Smooth muscle cell (in vitro differentiated cells): ENCODE results near the gene HOXB3. TPM values are rescaled to one million over a fixed set of nuclear protein-coding genes. Genes with fewer than 3 reads are reported as not detected.

Source experiments
- DNase-seq: peaks from one replicate; lab custom pipeline; 2025; ENCODE audit not compliant: unreplicated experiment; lab: John Stamatoyannopoulos, UW
- H2AFZ ChIP-seq: fragments of 200-600 bp; sonication (generic); 2 replicates; pipeline ENCODE4 v1.6.0; 2016; ENCODE audit warnings: antibody characterized with exemption, low read depth, mild to moderate bottlenecking
- H3F3A ChIP-seq: fragments of 200-600 bp; sonication (generic); 2 replicates; pipeline ENCODE4 v1.6.0; 2017; ENCODE audit warnings: antibody characterized with exemption, low read depth
- H3K27ac ChIP-seq: fragments of 200-600 bp; sonication (generic); 2 replicates; pipeline ENCODE4 v1.5.1; 2016; ENCODE audit warnings: low read depth, mild to moderate bottlenecking
- H3K27me3 ChIP-seq: fragments of 200-600 bp; sonication (generic); 2 replicates; pipeline ENCODE4 v1.6.1; 2016; ENCODE audit warnings: low read depth, mild to moderate bottlenecking
- H3K36me3 ChIP-seq: fragments of 200-600 bp; sonication (generic); 2 replicates; pipeline ENCODE4 v1.5.1; 2016; ENCODE audit warnings: low read depth
- H3K4me1 ChIP-seq: fragments of 200-600 bp; sonication (generic); 2 replicates; pipeline ENCODE4 v1.5.1; 2016; ENCODE audit warnings: low read depth
- H3K4me2 ChIP-seq: fragments of 200-600 bp; sonication (generic); 2 replicates; pipeline ENCODE4 v1.6.0; 2016; ENCODE audit warnings: mild to moderate bottlenecking
- H3K4me3 ChIP-seq: fragments of 200-600 bp; sonication (generic); 2 replicates; pipeline ENCODE4 v1.5.1; 2016; ENCODE audit warnings: mild to moderate bottlenecking
- H3K79me2 ChIP-seq: fragments of 200-600 bp; sonication (generic); 2 replicates; pipeline ENCODE4 v1.6.0; 2016; ENCODE audit warnings: low read depth, mild to moderate bottlenecking
- H3K9ac ChIP-seq: fragments of 200-600 bp; sonication (generic); 2 replicates; pipeline ENCODE4 v1.6.0; 2016; ENCODE audit warnings: low read depth
- H3K9me3 ChIP-seq: fragments of 200-600 bp; sonication (generic); replicated peaks from 2 replicates; pipeline ENCODE4 v1.5.1; 2016; ENCODE audit warnings: low read depth
- H4K20me1 ChIP-seq: fragments of 200-600 bp; sonication (generic); 2 replicates; pipeline ENCODE4 v1.6.0; 2016; ENCODE audit warnings: low read depth
- CTCF ChIP-seq: fragments of 200-600 bp; sonication (generic); IDR thresholded peaks from 2 replicates; pipeline ENCODE4 v1.5.1; 2017; ENCODE audit warnings: borderline replicate concordance, mild to moderate bottlenecking, antibody characterized with exemption; ENCODE audit not compliant: insufficient read depth, poor library complexity, severe bottlenecking
- WGBS: methylation state at CpG from one replicate; pipeline ENCODE4 v1.1.7; 2016; ENCODE audit warnings: low lambda C conversion rate; 5-methylcytosine and 5-hydroxymethylcytosine counted together
- polyA plus RNA-seq: library from polyadenylated mRNA; unstranded; fragments of >200 nt; fragmentation: Nextera tagmentation; extraction: Ambion mirVana; gene quantifications from 2 replicates; pipeline ENCODE4 v1.2.1, GENCODE V29; 2016
- total RNA-seq: library from RNA; depleted of rRNA; stranded (reverse); fragments of >200 nt; gene quantifications from 2 replicates; pipeline ENCODE4 v1.2.3, GENCODE V29; 2014

HOXB3 gene
- total and polyA plus RNA-seq, 2 experiments from 2014 or later, result 2.8 to 5.1 TPM

GRCh38 chr17:48587276-48588073 is 2.6 kb downstream of the HOXB3 start:
- Histone ChIP-seq H3K36me3 (no peaks in the 10 kb centered on the region), H3F3A (no peaks in the 10 kb centered on the region), H3K27me3 (peaks cover 77% of the 10 kb centered on the region), H3K27ac (no peak overlapping the region), H3K9me3 (no peaks in the 10 kb centered on the region), H3K4me3 (peak overlapping the region; percentile 14), H3K4me1 (no peaks in the 10 kb centered on the region), H4K20me1 (peaks cover 99% of the 10 kb centered on the region), H2AFZ (no peak overlapping the region), H3K79me2 (peaks cover 71% of the 10 kb centered on the region), H3K4me2 (peak overlapping the region; percentile 51), H3K9ac (no peak overlapping the region)
- 64% methylated on average over 5 of the region's 5 CpGs for WGBS
- DNase-seq, result no peak
- TF ChIP-seq CTCF, result no peak

- Histone ChIP-seq H2AFZ (no peak overlapping the region), H3K36me3 (no peaks in the 10 kb centered on the region), H3K4me2 (peak overlapping the region; percentile 86), H3K4me3 (peak overlapping the region; percentile 58), H3F3A (no peaks in the 10 kb centered on the region), H3K27ac (peak overlapping the region; percentile 1), H3K79me2 (peaks cover 70% of the 10 kb centered on the region), H4K20me1 (peaks cover 99% of the 10 kb centered on the region), H3K9ac (no peak overlapping the region), H3K9me3 (no peaks in the 10 kb centered on the region), H3K4me1 (no peaks in the 10 kb centered on the region), H3K27me3 (peaks cover 77% of the 10 kb centered on the region)
- no peak for DNase-seq
- WGBS, result 19% methylated on average over 34 of the region's 34 CpGs
- TF ChIP-seq CTCF, result no peak
Observed at GRCh38 chr17:48586355-48587258, 3.4 kb downstream of the HOXB3 start.

DNA sequence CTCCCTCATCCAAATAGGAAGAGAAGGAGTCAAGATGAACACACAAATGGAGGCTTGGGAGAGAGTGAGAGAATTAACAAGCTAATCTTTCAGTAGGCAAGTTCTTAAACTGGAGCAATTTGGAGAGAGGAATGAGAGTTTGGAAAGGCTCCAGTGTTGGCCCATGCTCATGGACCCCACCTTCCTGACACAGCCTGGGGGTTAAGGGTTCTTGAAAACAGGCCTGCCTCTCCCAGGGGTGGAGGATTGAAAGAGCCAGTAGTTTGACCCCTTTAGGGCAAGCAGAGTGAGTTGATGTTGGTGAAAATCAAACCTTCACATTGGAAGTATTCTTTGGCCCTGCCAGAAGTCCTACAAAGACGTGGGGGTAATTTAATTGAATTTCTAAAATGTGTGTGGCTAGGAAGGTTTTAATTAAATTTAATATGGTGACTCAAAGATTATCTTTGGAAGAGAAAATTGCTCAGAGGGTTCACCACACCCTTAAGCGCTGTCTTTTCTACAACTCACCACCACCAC is 5.8 kb downstream of the HOXB3 start:
- Histone ChIP-seq H3K27me3 (peaks cover 87% of the 10 kb centered on the region), H3K4me2 (peak overlapping the region; percentile 86), H3K9ac (no peak overlapping the region), H3F3A (no peaks in the 10 kb centered on the region), H3K9me3 (no peaks in the 10 kb centered on the region), H2AFZ (no peak overlapping the region), H3K27ac (no peak overlapping the region), H3K4me1 (no peaks in the 10 kb centered on the region), H3K36me3 (no peaks in the 10 kb centered on the region), H3K4me3 (no peak overlapping the region), H4K20me1 (peaks cover 99% of the 10 kb centered on the region), H3K79me2 (peaks cover 69% of the 10 kb centered on the region)
- WGBS, result 52% methylated on average over 2 of the region's 2 CpGs
- DNase-seq, result no peak
- no peak for TF ChIP-seq CTCF
